PFSK-1 (cell line): ENCODE measurements around the gene SPTBN1.

ENCODE experiments used
- POLR2AphosphoS5 ChIP-seq: IDR thresholded peaks from 2 replicates; pipeline ENCODE4 v1.6.1; 2012; ENCODE audit warnings: low read depth, mild to moderate bottlenecking, control low read depth, low read length, moderate library complexity
- REST ChIP-seq, 2 experiments: IDR thresholded peaks; 2 replicates each; pipeline versions ENCODE4 v1.6.1 to v1.8.0; 2011 to 2012; ENCODE audit warnings: low read depth in 2 of 2, low read length in 2 of 2, control low read depth in 1 of 2, inconsistent platforms in 1 of 2, mild to moderate bottlenecking in 1 of 2, moderate library complexity in 1 of 2; ENCODE audit not compliant: insufficient read depth in 1 of 2
- SIN3A ChIP-seq: IDR thresholded peaks from 2 replicates; pipeline ENCODE4 v1.6.1; 2012; ENCODE audit warnings: mild to moderate bottlenecking, low read length, moderate library complexity, borderline replicate concordance; ENCODE audit not compliant: insufficient read depth

- TF ChIP-seq REST (IDR thresholded peaks at IDR 0.05; ENCODE audit: insufficient read depth in 1 of 2, low read depth in 2 of 2, low read length in 2 of 2) = no peak
- no peak for TF ChIP-seq POLR2AphosphoS5
- TF ChIP-seq SIN3A = no peak
These were observed 216.7 kb downstream of the SPTBN1 start for GRCh38 chr2:54672590-54673456.
